Breast epithelium (tissue), 4 donors: ENCODE data around the gene C8A. TPM values are rescaled to one million over a fixed set of nuclear protein-coding genes. Genes with fewer than 3 reads are reported as not detected.

ENCODE experiments used
- DNase-seq, 2 donors: peaks; one replicate each; pipeline ENCODE4 v3.0.0-alpha.2; 2019; ENCODE audit warnings: low spot score in 2 of 2
- H3K27ac ChIP-seq, 2 donors: fragments of 200-600 bp; sonication (generic) in 1 of 2; one replicate each; pipeline ENCODE4 v1.5.1; 2016 to 2019; ENCODE audit warnings: mild to moderate bottlenecking in 1 of 2
- H3K27me3 ChIP-seq, 2 donors: fragments of 200-600 bp; sonication (generic) in 1 of 2; one replicate each; pipeline versions ENCODE4 v1.5.1 to v1.6.0; 2017 to 2019; ENCODE audit warnings: control low read depth in 1 of 2, mild to moderate bottlenecking in 1 of 2
- H3K36me3 ChIP-seq: fragments of 200-600 bp; one replicate; pipeline ENCODE4 v1.5.1; 2019
- H3K4me1 ChIP-seq, 2 donors: fragments of 200-600 bp; sonication (generic); one replicate each; pipeline ENCODE4 v1.5.1; 2016 to 2019; ENCODE audit warnings: control low read depth in 1 of 2
- H3K4me3 ChIP-seq, 3 donors: fragments of 200-600 bp; sonication (generic); 1 replicate in 2 of 3; 2 replicates in 1 of 3; pipeline ENCODE4 v1.5.1; 2016 to 2019; ENCODE audit warnings: mild to moderate bottlenecking in 3 of 3, moderate library complexity in 2 of 3
- H3K9me3 ChIP-seq, 2 donors: fragments of 200-600 bp; sonication (generic) in 1 of 2; one replicate each; pipeline ENCODE4 v1.5.1; 2016 to 2019; ENCODE audit warnings: control low read depth in 1 of 2
- POLR2A ChIP-seq: fragments of 450-650 bp; IDR thresholded peaks from one replicate; pipeline ENCODE4 v1.6.1; 2016; ENCODE audit warnings: antibody characterized with exemption, mild to moderate bottlenecking, moderate library complexity
- POLR2AphosphoS5 ChIP-seq, 3 donors: sonication (generic); formaldehyde crosslinking; IDR thresholded peaks; one replicate each; pipeline ENCODE4 v1.6.1; 2017; ENCODE audit warnings: antibody characterized with exemption in 3 of 3
- intact Hi-C: fragments of 100-400 bp; cut with DNase I; formaldehyde crosslinking; loops from one replicate; pipeline ENCODE4 v1.15.1; 2023; ENCODE audit warnings: low total_unique reads
- total RNA-seq, 3 donors: library from RNA; depleted of rRNA; stranded (reverse); fragments of >200 nt; gene quantifications; one replicate each; pipeline ENCODE4 v1.1.0, GENCODE V29; 2016
- TF ChIP-seq, protein P1 (sequence below), 3 donors: fragments of 450-650 bp; IDR thresholded peaks; one replicate each; pipeline ENCODE4 v1.5.1; 2016 to 2017; ENCODE audit warnings: antibody characterized with exemption in 3 of 3, mild to moderate bottlenecking in 3 of 3, moderate library complexity in 3 of 3

C8A gene
- total RNA-seq, 3 donors from 2014 or later = not detected

DNA sequence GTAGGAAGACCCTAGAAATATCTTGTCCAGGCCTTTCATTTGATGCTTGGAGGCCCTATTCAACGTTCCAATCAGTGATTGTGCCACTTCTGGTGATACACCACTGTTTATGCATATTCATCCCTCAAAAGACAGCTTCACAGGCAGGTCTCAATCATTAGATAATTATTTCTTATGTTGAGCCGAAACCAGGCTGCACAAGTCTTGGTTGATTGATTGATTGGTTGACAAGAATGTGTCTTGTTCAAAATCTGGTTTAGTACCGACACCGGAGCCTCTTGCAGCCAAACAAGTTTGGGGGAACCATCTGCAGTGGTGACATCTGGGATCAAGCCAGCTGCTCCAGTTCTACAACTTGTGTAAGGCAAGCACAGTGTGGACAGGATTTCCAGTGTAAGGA lies 20.1 kb downstream of the C8A start:
- Histone ChIP-seq H3K9me3 (no peaks in the 10 kb centered on the region), H3K36me3 (no peaks in the 10 kb centered on the region), H3K27me3 (no peaks in the 10 kb centered on the region), H3K4me3 (no peak overlapping the region), H3K4me1 (no peaks in the 10 kb centered on the region), H3K27ac (no peak overlapping the region)
- intact Hi-C loops = no loop called here
- TF ChIP-seq POLR2AphosphoS5 (IDR thresholded peaks at IDR 0.05) (no peak), POLR2A (no peak)
- TF ChIP-seq, protein P1, sequence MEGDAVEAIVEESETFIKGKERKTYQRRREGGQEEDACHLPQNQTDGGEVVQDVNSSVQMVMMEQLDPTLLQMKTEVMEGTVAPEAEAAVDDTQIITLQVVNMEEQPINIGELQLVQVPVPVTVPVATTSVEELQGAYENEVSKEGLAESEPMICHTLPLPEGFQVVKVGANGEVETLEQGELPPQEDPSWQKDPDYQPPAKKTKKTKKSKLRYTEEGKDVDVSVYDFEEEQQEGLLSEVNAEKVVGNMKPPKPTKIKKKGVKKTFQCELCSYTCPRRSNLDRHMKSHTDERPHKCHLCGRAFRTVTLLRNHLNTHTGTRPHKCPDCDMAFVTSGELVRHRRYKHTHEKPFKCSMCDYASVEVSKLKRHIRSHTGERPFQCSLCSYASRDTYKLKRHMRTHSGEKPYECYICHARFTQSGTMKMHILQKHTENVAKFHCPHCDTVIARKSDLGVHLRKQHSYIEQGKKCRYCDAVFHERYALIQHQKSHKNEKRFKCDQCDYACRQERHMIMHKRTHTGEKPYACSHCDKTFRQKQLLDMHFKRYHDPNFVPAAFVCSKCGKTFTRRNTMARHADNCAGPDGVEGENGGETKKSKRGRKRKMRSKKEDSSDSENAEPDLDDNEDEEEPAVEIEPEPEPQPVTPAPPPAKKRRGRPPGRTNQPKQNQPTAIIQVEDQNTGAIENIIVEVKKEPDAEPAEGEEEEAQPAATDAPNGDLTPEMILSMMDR (IDR thresholded peaks at IDR 0.05) = no peak
- no peak for DNase-seq

DNA sequence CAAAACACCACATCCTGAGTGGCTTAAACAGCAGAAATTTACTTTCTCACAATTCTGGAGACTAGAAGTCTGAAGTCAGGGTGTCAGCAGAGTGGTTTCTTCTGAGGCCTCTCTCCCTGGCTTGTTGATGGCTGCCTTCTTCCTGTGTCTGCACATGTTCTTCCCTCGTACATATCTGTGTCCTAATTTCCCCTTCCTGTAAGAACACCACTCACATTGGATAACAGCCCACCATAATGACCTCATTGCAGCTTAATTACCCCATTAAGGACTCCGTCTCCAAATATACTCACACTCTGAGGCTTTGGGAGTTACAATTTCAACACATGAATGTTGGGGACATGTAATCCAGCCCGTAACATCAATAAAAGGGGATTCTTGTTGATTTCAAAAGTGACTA lies 23.4 kb downstream of the C8A start:
- no peaks in the 10 kb centered on the region for H3K9me3 ChIP-seq
- DNase-seq = no peak
- intact Hi-C loops = no loop called here
- no peak for TF ChIP-seq POLR2AphosphoS5 (IDR thresholded peaks at IDR 0.05)
- TF ChIP-seq POLR2A = no peak
- TF ChIP-seq, protein P1 (IDR thresholded peaks at IDR 0.05) = no peak
- no peak overlapping the region for H3K4me3 ChIP-seq
- H3K27ac ChIP-seq = no peak overlapping the region
- no peaks in the 10 kb centered on the region for H3K36me3 ChIP-seq
- no peaks in the 10 kb centered on the region for H3K27me3 ChIP-seq
- H3K4me1 ChIP-seq = no peaks in the 10 kb centered on the region

DNA sequence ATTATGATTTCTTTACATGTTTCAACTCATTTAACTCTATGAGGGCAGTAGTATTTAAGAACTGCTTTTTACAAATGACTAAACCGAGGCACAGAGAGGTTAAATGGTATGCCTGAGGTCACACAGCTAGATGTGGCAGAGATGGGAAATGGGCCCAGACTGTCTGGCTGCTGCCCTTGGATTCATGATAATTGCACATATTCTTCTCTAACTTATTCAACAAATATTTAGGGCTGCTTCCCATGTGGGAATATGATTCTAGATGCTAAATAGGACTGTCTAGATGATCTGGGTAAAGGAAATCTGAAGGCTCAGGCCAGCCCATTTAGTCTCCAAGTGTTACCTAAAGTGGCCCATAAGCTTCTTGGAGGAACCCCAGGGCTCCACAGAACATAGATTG lies 26.2 kb downstream of the C8A start:
- Histone ChIP-seq H3K9me3 (no peaks in the 10 kb centered on the region), H3K27me3 (no peaks in the 10 kb centered on the region), H3K36me3 (no peaks in the 10 kb centered on the region), H3K4me3 (no peak overlapping the region), H3K27ac (no peak overlapping the region), H3K4me1 (no peaks in the 10 kb centered on the region)
- no peak for DNase-seq
- TF ChIP-seq POLR2AphosphoS5 (IDR thresholded peaks at IDR 0.05) (no peak), POLR2A (no peak)
- TF ChIP-seq, protein P1 (IDR thresholded peaks at IDR 0.05) = no peak
- intact Hi-C loops = no loop called here

DNA sequence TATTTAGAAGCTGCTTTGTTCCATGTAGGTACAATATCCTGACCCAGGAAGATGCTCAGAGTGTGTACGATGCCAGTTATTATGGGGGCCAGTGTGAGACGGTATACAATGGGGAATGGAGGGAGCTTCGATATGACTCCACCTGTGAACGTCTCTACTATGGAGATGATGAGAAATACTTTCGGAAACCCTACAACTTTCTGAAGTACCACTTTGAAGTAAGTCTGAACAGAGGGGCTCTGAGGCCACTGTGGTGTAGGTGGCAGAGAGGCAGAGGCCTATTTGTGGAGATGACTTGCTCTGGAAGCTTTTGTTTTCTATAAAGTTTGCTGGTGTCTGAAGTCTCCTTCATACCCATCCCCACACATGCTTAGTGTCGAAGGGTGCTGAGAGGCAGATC lies 26.8 kb downstream of the C8A start:
- Histone ChIP-seq H3K9me3 (no peaks in the 10 kb centered on the region), H3K4me1 (no peaks in the 10 kb centered on the region), H3K36me3 (no peaks in the 10 kb centered on the region), H3K27me3 (no peaks in the 10 kb centered on the region), H3K4me3 (no peak overlapping the region), H3K27ac (no peak overlapping the region)
- intact Hi-C loops = no loop called here
- no peak for DNase-seq
- TF ChIP-seq POLR2A = no peak
- TF ChIP-seq, protein P1 (IDR thresholded peaks at IDR 0.05) = no peak
- no peak for TF ChIP-seq POLR2AphosphoS5 (IDR thresholded peaks at IDR 0.05)

DNA sequence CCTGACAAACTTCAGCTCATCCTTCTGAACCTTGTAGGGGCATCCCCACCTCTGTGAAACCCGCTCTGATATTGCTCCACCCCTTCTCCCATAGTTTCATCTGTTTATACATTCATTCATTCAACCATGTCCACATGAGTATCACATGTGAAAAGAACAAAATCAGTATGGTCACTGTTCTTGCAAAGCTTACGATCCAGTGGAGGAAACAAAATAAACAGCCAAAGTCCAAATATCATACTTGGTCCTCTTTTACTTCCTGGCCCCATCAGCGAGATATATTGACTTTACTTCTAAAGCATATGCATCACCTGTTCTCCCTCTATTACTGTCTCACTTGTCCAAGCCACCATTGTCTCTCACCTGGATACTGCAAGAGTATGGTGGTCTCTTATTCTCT lies 35.6 kb downstream of the C8A start:
- Histone ChIP-seq H3K36me3 (no peaks in the 10 kb centered on the region), H3K27ac (no peak overlapping the region), H3K9me3 (no peaks in the 10 kb centered on the region), H3K4me3 (no peak overlapping the region), H3K27me3 (no peaks in the 10 kb centered on the region), H3K4me1 (no peaks in the 10 kb centered on the region)
- intact Hi-C loops = no loop called here
- DNase-seq = no peak
- TF ChIP-seq POLR2AphosphoS5 (IDR thresholded peaks at IDR 0.05) (no peak), POLR2A (no peak)
- TF ChIP-seq, protein P1 (IDR thresholded peaks at IDR 0.05) = no peak
